Left lung (tissue), 10 donors: Measurements from ENCODE around the gene IL34. TPM values are rescaled to one million over a fixed set of nuclear protein-coding genes. Genes with fewer than 3 reads are reported as not detected.
A peak's percentile ranks its signal among the peaks of the same experiment; 100 is the strongest.

ENCODE experiments used
- ATAC-seq: fragments of 200-7000 bp; cut with Tn5 transposase; one replicate; pipeline ENCODE4 v1.9.1; 2020; ENCODE audit warnings: moderate library complexity
- DNase-seq, 4 donors: peaks; one replicate each; pipeline ENCODE4 v3.0.0-alpha.2; 2013 to 2020
- H3K27ac ChIP-seq, 2 donors: fragments of 200-600 bp; sonication (generic) in 1 of 2; one replicate each; pipeline versions ENCODE4 v1.5.0 to v1.8.0; 2020 to 2021
- H3K27me3 ChIP-seq, 2 donors: fragments of 200-600 bp; sonication (generic) in 1 of 2; one replicate each; pipeline versions ENCODE4 v1.5.0 to v1.8.0; 2020 to 2021
- H3K36me3 ChIP-seq, 2 donors: fragments of 200-600 bp; sonication (generic) in 1 of 2; one replicate each; pipeline versions ENCODE4 v1.5.0 to v1.8.0; 2020 to 2021
- H3K4me1 ChIP-seq, 2 donors: fragments of 200-600 bp; one replicate each; pipeline ENCODE4 v1.8.0; 2021
- H3K4me3 ChIP-seq, 2 donors: fragments of 200-600 bp; sonication (generic) in 1 of 2; one replicate each; pipeline versions ENCODE4 v1.5.0 to v1.8.0; 2020 to 2021; ENCODE audit warnings: mild to moderate bottlenecking in 1 of 2
- H3K9me3 ChIP-seq, 2 donors: fragments of 200-600 bp; sonication (generic) in 1 of 2; one replicate each; pipeline versions ENCODE4 v1.5.0 to v1.8.0; 2020 to 2021
- CTCF ChIP-seq, 2 donors: fragments of 200-600 bp; sonication (generic) in 1 of 2; IDR thresholded peaks; one replicate each; pipeline versions ENCODE4 v1.5.0 to v1.8.0; 2021; ENCODE audit warnings: antibody characterized with exemption in 2 of 2
- intact Hi-C, 2 donors: fragments of 100-400 bp; cut with DNase I; formaldehyde crosslinking; loops; one replicate each; pipeline versions ENCODE4 v1.11.2 to v1.14.2; 2022
- polyA plus RNA-seq, 6 donors: library from polyadenylated mRNA; unstranded; fragments of 120-200 nt; gene quantifications; one replicate each; pipeline ENCODE4 v1.2.1, GENCODE V29; 2013; ENCODE audit not compliant: insufficient read length in 6 of 6
- total RNA-seq, 2 donors: library from RNA; stranded (reverse); fragmentation: NEBNext Ultra II Directional; extraction: Animal tissue kit (Norgen Biotek cat#: 25700); gene quantifications; one replicate each; pipeline ENCODE4 v1.2.1, GENCODE V29; 2021
- donor health status: DM: no; HTN: yes; CAD: no.
- donor health status: DM: no; HTN: no; CAD: no.

IL34 gene
- total and polyA plus RNA-seq, 8 donors: 0.24 to 4.1 (median 0.45) TPM

GRCh38 chr16:70702624-70703023 lies 56.3 kb downstream of the IL34 start:
- intact Hi-C loops: no loop called here
- no peaks in the 10 kb centered on the region for H3K27me3 ChIP-seq
- no peaks in the 10 kb centered on the region for H3K9me3 ChIP-seq
- no peak for TF ChIP-seq CTCF (IDR thresholded peaks at IDR 0.05)
- ATAC-seq (peak; percentile 60), DNase-seq (no peak)
- peaks cover 0 to 21% of the 10 kb centered on the region in 2 donors for H3K36me3 ChIP-seq
- no peak overlapping the region for H3K4me3 ChIP-seq
- H3K4me1 ChIP-seq: peaks cover 21 to 48% of the 10 kb centered on the region in 2 donors
- peak overlapping the region; percentile 65 to 67 for H3K27ac ChIP-seq

- Histone ChIP-seq H3K9me3 (no peaks in the 10 kb centered on the region), H3K4me1 (peaks cover 18 to 46% of the 10 kb centered on the region in 2 donors), H3K36me3 (peaks cover 0 to 16% of the 10 kb centered on the region in 2 donors), H3K4me3 (no peak overlapping the region), H3K27ac (peak overlapping the region; percentile 65 to 67), H3K27me3 (no peaks in the 10 kb centered on the region)
- ATAC-seq (peak; percentile 22), DNase-seq (no peak)
- no peak for TF ChIP-seq CTCF (IDR thresholded peaks at IDR 0.05)
- intact Hi-C loops: no loop called here
Measured at GRCh38 chr16:70703041-70703834, 56.9 kb downstream of the IL34 start.

GRCh38 chr16:70703835-70704381 lies 57.5 kb downstream of the IL34 start:
- TF ChIP-seq CTCF (IDR thresholded peaks at IDR 0.05): no peak
- peak overlapping the region; percentile 65 to 67 for H3K27ac ChIP-seq
- DNase-seq: no peak
- peaks cover 0 to 15% of the 10 kb centered on the region in 2 donors for H3K36me3 ChIP-seq
- intact Hi-C loops: no loop called here
- H3K4me1 ChIP-seq: peaks cover 18 to 49% of the 10 kb centered on the region in 2 donors
- no peaks in the 10 kb centered on the region for H3K9me3 ChIP-seq
- no peak overlapping the region for H3K4me3 ChIP-seq
- ATAC-seq: no peak
- H3K27me3 ChIP-seq: no peaks in the 10 kb centered on the region

- Histone ChIP-seq H3K36me3 (peaks cover 0 to 11% of the 10 kb centered on the region in 2 donors), H3K4me3 (no peak overlapping the region), H3K27me3 (no peaks in the 10 kb centered on the region), H3K4me1 (peaks cover 18 to 53% of the 10 kb centered on the region in 2 donors), H3K9me3 (no peaks in the 10 kb centered on the region), H3K27ac (no peak overlapping the region)
- intact Hi-C loops: no loop called here
- DNase-seq: no peak
- ATAC-seq: no peak
- no peak for TF ChIP-seq CTCF (IDR thresholded peaks at IDR 0.05)
Measured at GRCh38 chr16:70704586-70704985, 58.2 kb downstream of the IL34 start.

GRCh38 chr16:70705056-70705455 lies 58.7 kb downstream of the IL34 start:
- no peak for TF ChIP-seq CTCF (IDR thresholded peaks at IDR 0.05)
- Histone ChIP-seq H3K36me3 (peaks cover 0 to 8% of the 10 kb centered on the region in 2 donors), H3K9me3 (no peaks in the 10 kb centered on the region), H3K4me1 (peaks cover 18 to 50% of the 10 kb centered on the region in 2 donors), H3K4me3 (no peak overlapping the region), H3K27ac (no peak overlapping the region), H3K27me3 (no peaks in the 10 kb centered on the region)
- DNase-seq (no peak), ATAC-seq (no peak)
- intact Hi-C loops: no loop called here
